ENCODE data around the gene LRRC25. TPM values are rescaled to one million over a fixed set of nuclear protein-coding genes. Genes with fewer than 3 reads are reported as not detected.
A peak's percentile ranks its signal among the peaks of the same experiment; 100 is the strongest.
"Not testable (repeated sequence)": the region's sequence is repeated elsewhere in the genome, so short reads cannot be mapped to it uniquely, and the experiment has no call there.

LRRC25 gene
- total and polyA plus RNA-seq, 9 donors: 1.4 to 9.2 (median 2.4) TPM

DNA sequence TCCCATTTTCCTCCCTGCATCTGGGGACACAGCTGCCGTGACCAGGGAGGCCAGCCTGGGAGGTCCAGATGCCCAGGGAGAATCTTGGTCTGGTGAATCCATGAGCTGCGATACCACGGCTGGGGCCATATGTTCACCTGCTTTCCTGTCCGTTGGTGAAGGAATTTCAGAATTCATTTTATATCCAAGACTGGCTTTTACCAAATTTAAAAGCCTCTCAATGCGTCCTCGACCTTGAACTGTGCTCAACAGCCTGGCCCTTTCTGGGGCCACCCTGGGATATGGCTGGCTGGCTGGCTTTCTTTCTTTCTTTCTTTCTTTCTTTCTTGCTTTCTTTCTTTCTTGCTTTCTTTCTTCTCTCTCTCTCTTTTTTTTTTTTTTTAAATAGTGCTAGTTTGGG lies 33.6 kb downstream of the LRRC25 start:
- 19 to 43% (median 24%) methylated on average over 6 of the region's 6 CpGs for WGBS, 3 donors
- intact Hi-C loops (cut with DNase I): no loop called here
- no peaks in the 10 kb centered on the region for H3K36me3 ChIP-seq
- H3K9me3 ChIP-seq: no peaks in the 10 kb centered on the region
- no peaks in the 10 kb centered on the region for H3K27me3 ChIP-seq
- H3K4me3 ChIP-seq: no peak overlapping the region
- no peak for TF ChIP-seq EP300 (IDR thresholded peaks at IDR 0.05)
- no peak for TF ChIP-seq POLR2A (IDR thresholded peaks at IDR 0.05)
- peaks cover 6% of the 10 kb centered on the region for H3K4me1 ChIP-seq (ENCODE audit: insufficient read depth)
- DNase-seq: peak in 3 of 5 donors; percentile 34 to 56 (median 36)
- peak overlapping the region; percentile 58 to 95 for H3K27ac ChIP-seq

- Histone ChIP-seq H3K9me3 (no peaks in the 10 kb centered on the region), H3K36me3 (no peaks in the 10 kb centered on the region), H3K27ac (peak overlapping the region; percentile 58 to 95), H3K4me3 (no peak overlapping the region), H3K4me1 (ENCODE audit: insufficient read depth) (peaks cover 6% of the 10 kb centered on the region), H3K27me3 (no peaks in the 10 kb centered on the region)
- intact Hi-C loops (cut with DNase I): no loop called here
- TF ChIP-seq, protein P1, sequence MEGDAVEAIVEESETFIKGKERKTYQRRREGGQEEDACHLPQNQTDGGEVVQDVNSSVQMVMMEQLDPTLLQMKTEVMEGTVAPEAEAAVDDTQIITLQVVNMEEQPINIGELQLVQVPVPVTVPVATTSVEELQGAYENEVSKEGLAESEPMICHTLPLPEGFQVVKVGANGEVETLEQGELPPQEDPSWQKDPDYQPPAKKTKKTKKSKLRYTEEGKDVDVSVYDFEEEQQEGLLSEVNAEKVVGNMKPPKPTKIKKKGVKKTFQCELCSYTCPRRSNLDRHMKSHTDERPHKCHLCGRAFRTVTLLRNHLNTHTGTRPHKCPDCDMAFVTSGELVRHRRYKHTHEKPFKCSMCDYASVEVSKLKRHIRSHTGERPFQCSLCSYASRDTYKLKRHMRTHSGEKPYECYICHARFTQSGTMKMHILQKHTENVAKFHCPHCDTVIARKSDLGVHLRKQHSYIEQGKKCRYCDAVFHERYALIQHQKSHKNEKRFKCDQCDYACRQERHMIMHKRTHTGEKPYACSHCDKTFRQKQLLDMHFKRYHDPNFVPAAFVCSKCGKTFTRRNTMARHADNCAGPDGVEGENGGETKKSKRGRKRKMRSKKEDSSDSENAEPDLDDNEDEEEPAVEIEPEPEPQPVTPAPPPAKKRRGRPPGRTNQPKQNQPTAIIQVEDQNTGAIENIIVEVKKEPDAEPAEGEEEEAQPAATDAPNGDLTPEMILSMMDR (IDR thresholded peaks at IDR 0.05): no peak
- TF ChIP-seq EP300 (IDR thresholded peaks at IDR 0.05): no peak
- TF ChIP-seq POLR2A (IDR thresholded peaks at IDR 0.05): no peak
- DNase-seq: peak in 2 of 5 donors; percentile 43 to 51
- WGBS, 3 donors: 90 to 93% (median 92%) methylated on average over 17 of the region's 17 CpGs
These were observed 34.4 kb downstream of the LRRC25 start for GRCh38 chr19:18362934-18363542.

- peaks cover 6% of the 10 kb centered on the region for H3K4me1 ChIP-seq (ENCODE audit: insufficient read depth)
- H3K4me3 ChIP-seq: no peak overlapping the region
- no peaks in the 10 kb centered on the region for H3K36me3 ChIP-seq
- WGBS, 3 donors: 90 to 93% (median 93%) methylated on average over 8 of the region's 8 CpGs
- H3K27ac ChIP-seq: no peak overlapping the region
- H3K9me3 ChIP-seq: no peaks in the 10 kb centered on the region
- DNase-seq: no peak
- no peaks in the 10 kb centered on the region for H3K27me3 ChIP-seq
- intact Hi-C loops (cut with DNase I): no loop called here
- TF ChIP-seq, protein P1 (IDR thresholded peaks at IDR 0.05): no peak
- TF ChIP-seq POLR2A (IDR thresholded peaks at IDR 0.05) (no peak), EP300 (IDR thresholded peaks at IDR 0.05) (no peak)
These were observed 35.8 kb downstream of the LRRC25 start for GRCh38 chr19:18361646-18362045.

- Histone ChIP-seq H3K9me3 (no peaks in the 10 kb centered on the region), H3K4me1 (ENCODE audit: insufficient read depth) (no peaks in the 10 kb centered on the region), H3K4me3 (no peak overlapping the region), H3K27me3 (no peaks in the 10 kb centered on the region), H3K36me3 (no peaks in the 10 kb centered on the region), H3K27ac (no peak overlapping the region)
- intact Hi-C loops (cut with DNase I): loop anchor here in 1 of 4 donors (10.0 kb wide), 1 partner anchor 48 kb away; no protein-coding TSS in a partner anchor
- WGBS, 3 donors: 92 to 98% (median 96%) methylated on average over 3 of the region's 3 CpGs
- TF ChIP-seq POLR2A (IDR thresholded peaks at IDR 0.05): no peak
- TF ChIP-seq EP300 (IDR thresholded peaks at IDR 0.05): no peak
- TF ChIP-seq, protein P1 (IDR thresholded peaks at IDR 0.05): no peak
- DNase-seq: no peak
These were observed 40.4 kb downstream of the LRRC25 start for GRCh38 chr19:18357041-18357440.

DNA sequence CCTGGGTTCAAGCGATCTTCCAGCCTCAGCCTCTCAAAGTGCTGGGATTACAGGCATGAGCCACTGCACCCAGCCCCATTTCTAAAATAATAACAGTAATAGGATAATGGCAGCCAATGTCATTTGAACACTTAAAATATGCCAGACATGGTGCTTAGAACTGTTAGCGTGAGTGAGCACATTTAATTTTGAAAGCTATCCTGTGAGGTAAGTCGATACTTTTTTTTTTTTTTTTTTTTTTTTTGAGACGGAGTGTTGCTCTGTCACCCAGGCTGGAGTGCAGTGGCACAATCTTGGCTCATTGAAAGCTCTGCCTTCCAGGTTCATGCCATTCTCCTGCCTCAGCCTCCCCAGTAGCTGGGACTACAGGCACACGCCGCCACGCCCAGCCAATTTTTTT lies 42.7 kb downstream of the LRRC25 start:
- H3K27ac ChIP-seq; H3K36me3 ChIP-seq; H3K9me3 ChIP-seq; H3K27me3 ChIP-seq; DNase-seq; H3K4me3 ChIP-seq; H3K4me1 ChIP-seq (ENCODE audit: insufficient read depth): not testable (repeated sequence)
- intact Hi-C loops (cut with DNase I): loop anchor here in 2 of 4 donors (5.0 to 10.0 kb wide), 2 partner anchors 33 to 50 kb away; partner anchors contain the start of gene GDF15 (in 1 of the 2)
- 92 to 97% (median 95%) methylated on average over 7 of the region's 7 CpGs for WGBS, 3 donors
